Loucy (cell line): ENCODE measurements around the gene LCN10.
A peak's percentile ranks its signal among the peaks of the same experiment; 100 is the strongest.
"Not testable (repeated sequence)": the region's sequence is repeated elsewhere in the genome, so short reads cannot be mapped to it uniquely, and the experiment has no call there.

Experiments
- H2AFZ ChIP-seq: fragments of 200-600 bp; sonication (generic); 2 replicates; pipeline ENCODE4 v1.6.0; 2016; ENCODE audit warnings: antibody characterized with exemption, mild to moderate bottlenecking, low read length, moderate library complexity
- H3F3A ChIP-seq: fragments of 200-600 bp; 2 replicates; pipeline ENCODE4 v1.6.0; 2016; ENCODE audit warnings: antibody characterized with exemption, low read depth, mild to moderate bottlenecking
- H3K27me3 ChIP-seq: fragments of 200-600 bp; sonication (generic); 2 replicates; pipeline ENCODE4 v1.6.1; 2014; ENCODE audit warnings: low read length, mild to moderate bottlenecking; ENCODE audit not compliant: insufficient read depth, poor library complexity, severe bottlenecking
- H3K36me3 ChIP-seq: fragments of 200-600 bp; sonication (generic); 2 replicates; pipeline ENCODE4 v1.6.1; 2016; ENCODE audit warnings: low read length; ENCODE audit not compliant: insufficient read depth
- H3K4me1 ChIP-seq: fragments of 200-600 bp; sonication (generic); 2 replicates; pipeline ENCODE4 v1.5.1; 2014; ENCODE audit warnings: low read length, mild to moderate bottlenecking; ENCODE audit not compliant: insufficient read depth, poor library complexity, severe bottlenecking
- H3K4me2 ChIP-seq: fragments of 200-600 bp; sonication (generic); 2 replicates; pipeline ENCODE4 v1.6.0; 2014; ENCODE audit warnings: antibody characterized with exemption, low read length, low read depth, mild to moderate bottlenecking; ENCODE audit not compliant: poor library complexity, severe bottlenecking
- H3K4me3 ChIP-seq: fragments of 200-600 bp; sonication (generic); 2 replicates; pipeline ENCODE4 v1.5.1; 2014; ENCODE audit warnings: low read length, mild to moderate bottlenecking, mixed read lengths; ENCODE audit not compliant: poor library complexity, severe bottlenecking
- H3K79me2 ChIP-seq: fragments of 200-600 bp; sonication (generic); 2 replicates; pipeline ENCODE4 v1.6.1; 2014; ENCODE audit warnings: low read length; ENCODE audit not compliant: insufficient read depth
- H3K9ac ChIP-seq: fragments of 200-600 bp; sonication (generic); 2 replicates; pipeline ENCODE4 v1.6.0; 2014; ENCODE audit warnings: mild to moderate bottlenecking, low read depth, low read length, moderate library complexity; ENCODE audit not compliant: poor library complexity, severe bottlenecking
- H3K9me2 ChIP-seq: fragments of 200-600 bp; sonication (generic); replicated peaks from 2 replicates; pipeline ENCODE4 v1.6.1; 2016; ENCODE audit warnings: low read depth, low read length, mixed read lengths
- H3K9me3 ChIP-seq: fragments of 200-600 bp; sonication (generic); 2 replicates; pipeline ENCODE4 v1.6.1; 2014; ENCODE audit warnings: mild to moderate bottlenecking, antibody characterized with exemption, low read length, low read depth; ENCODE audit not compliant: insufficient read depth
- H4K20me1 ChIP-seq: fragments of 200-600 bp; sonication (generic); 2 replicates; pipeline ENCODE4 v1.6.0; 2014; ENCODE audit warnings: antibody characterized with exemption, low read length, mild to moderate bottlenecking; ENCODE audit not compliant: insufficient read depth, poor library complexity, severe bottlenecking
- CTCF ChIP-seq: fragments of 200-600 bp; sonication (generic); conservative IDR thresholded peaks from 2 replicates; pipeline ENCODE4 v1.5.1; 2014; ENCODE audit warnings: mild to moderate bottlenecking, antibody characterized with exemption, low read length
- EZH2phosphoT487 ChIP-seq: fragments of 200-600 bp; IDR thresholded peaks from 2 replicates; pipeline ENCODE4 v1.6.1; 2018; ENCODE audit warnings: antibody characterized with exemption, mild to moderate bottlenecking, moderate library complexity, borderline replicate concordance

LCN10 gene

GRCh38 chr9:136769710-136770191, 27.0 kb upstream of the LCN10 start:
- H4K20me1 ChIP-seq: no peaks in the 10 kb centered on the region
- H3K9ac ChIP-seq: no peak overlapping the region
- no peaks in the 10 kb centered on the region for H3F3A ChIP-seq
- no peaks in the 10 kb centered on the region for H3K36me3 ChIP-seq
- no peaks in the 10 kb centered on the region for H3K9me2 ChIP-seq
- no peak overlapping the region for H2AFZ ChIP-seq
- H3K79me2 ChIP-seq: no peaks in the 10 kb centered on the region
- no peaks in the 10 kb centered on the region for H3K27me3 ChIP-seq
- no peak overlapping the region for H3K4me2 ChIP-seq
- H3K4me1 ChIP-seq: peaks cover 6% of the 10 kb centered on the region
- TF ChIP-seq EZH2phosphoT487 (no peak), CTCF (no peak; the same call in 1 of the 2 replicates)
- H3K9me3 ChIP-seq: no peaks in the 10 kb centered on the region; the same call in 1 of the 2 replicates
- H3K4me3 ChIP-seq: no peak overlapping the region

GRCh38 chr9:136766410-136767120, 23.8 kb upstream of the LCN10 start:
- not testable (repeated sequence) for H2AFZ ChIP-seq, H3K4me1 ChIP-seq, H3K4me3 ChIP-seq, H3K79me2 ChIP-seq, H3K4me2 ChIP-seq, H3F3A ChIP-seq, H3K36me3 ChIP-seq, H3K9me2 ChIP-seq, H3K9me3 ChIP-seq, H4K20me1 ChIP-seq, H3K9ac ChIP-seq, H3K27me3 ChIP-seq
- peak; percentile 21; the same call in 1 of the 2 replicates for TF ChIP-seq CTCF

GRCh38 chr9:136765745-136766409, 23.1 kb upstream of the LCN10 start:
- H3K4me2 ChIP-seq, H3K4me3 ChIP-seq, H4K20me1 ChIP-seq, H3K9me2 ChIP-seq, H3K27me3 ChIP-seq, H3K36me3 ChIP-seq, H3K79me2 ChIP-seq, H2AFZ ChIP-seq, H3F3A ChIP-seq, H3K9ac ChIP-seq, H3K4me1 ChIP-seq, H3K9me3 ChIP-seq: not testable (repeated sequence)

GRCh38 chr9:136765041-136765440, 22.3 kb upstream of the LCN10 start:
- no peaks in the 10 kb centered on the region for H4K20me1 ChIP-seq
- no peaks in the 10 kb centered on the region for H3F3A ChIP-seq
- H3K4me1 ChIP-seq: no peaks in the 10 kb centered on the region
- no peak overlapping the region for H3K4me3 ChIP-seq
- no peak overlapping the region for H2AFZ ChIP-seq
- no peaks in the 10 kb centered on the region for H3K36me3 ChIP-seq
- H3K9me3 ChIP-seq: no peaks in the 10 kb centered on the region
- no peaks in the 10 kb centered on the region for H3K79me2 ChIP-seq
- no peaks in the 10 kb centered on the region for H3K27me3 ChIP-seq
- H3K9ac ChIP-seq: no peak overlapping the region
- TF ChIP-seq EZH2phosphoT487 (no peak), CTCF (no peak)
- H3K9me2 ChIP-seq: no peaks in the 10 kb centered on the region
- no peak overlapping the region for H3K4me2 ChIP-seq
